Skeletal muscle cell (primary cell): Measurements from ENCODE around the gene OR10H3.
"Not testable (repeated sequence)": the region's sequence is repeated elsewhere in the genome, so short reads cannot be mapped to it uniquely, and the experiment has no call there.

ENCODE experiments used
- DNase-seq: peaks from one replicate; pipeline ENCODE4 v3.0.0-alpha.2; 2010; ENCODE audit warnings: low read depth
- H3K4me3 ChIP-seq: 2 replicates; pipeline ENCODE4 v1.5.1; 2011; ENCODE audit warnings: low read depth, mild to moderate bottlenecking, control low read depth, low read length, moderate library complexity

Gene OR10H3

GRCh38 chr19:15737722-15738121 is at the start of gene OR10H3:
OR10H3 (plus strand) TSS chr19:15737985; CDS start chr19:15741393, 3,408 bp downstream.
- no peak for DNase-seq
- H3K4me3 ChIP-seq, result no peak within 1 kb of the TSS

DNA sequence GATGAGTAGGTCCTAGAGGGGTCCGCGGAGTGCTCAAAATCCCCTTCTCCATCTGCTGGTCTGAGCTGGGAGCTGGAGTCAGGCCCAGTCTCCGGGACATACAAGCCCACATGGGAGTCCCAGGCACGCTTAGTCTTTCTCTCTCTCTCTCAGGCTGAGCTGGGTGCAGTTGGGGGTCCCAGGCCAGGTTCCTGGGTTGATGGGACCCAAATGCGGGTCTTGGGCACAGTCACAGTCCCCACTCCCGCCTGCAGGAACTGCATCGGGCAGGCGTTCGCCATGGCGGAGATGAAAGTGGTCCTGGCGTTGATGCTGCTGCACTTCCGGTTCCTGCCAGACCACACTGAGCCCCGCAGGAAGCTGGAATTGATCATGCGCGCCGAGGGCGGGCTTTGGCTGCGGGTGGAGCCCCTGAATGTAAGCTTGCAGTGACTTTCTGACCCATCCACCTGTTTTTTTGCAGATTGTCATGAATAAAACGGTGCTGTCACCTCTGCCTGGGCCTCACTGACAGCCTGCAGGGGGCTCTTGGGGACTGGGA is 41.1 kb upstream of the OR10H3 start:
- no peak overlapping the region for H3K4me3 ChIP-seq
- no peak for DNase-seq

GRCh38 chr19:15701757-15702533 is 35.8 kb upstream of the OR10H3 start:
- no peak overlapping the region for H3K4me3 ChIP-seq
- DNase-seq, result no peak

DNA sequence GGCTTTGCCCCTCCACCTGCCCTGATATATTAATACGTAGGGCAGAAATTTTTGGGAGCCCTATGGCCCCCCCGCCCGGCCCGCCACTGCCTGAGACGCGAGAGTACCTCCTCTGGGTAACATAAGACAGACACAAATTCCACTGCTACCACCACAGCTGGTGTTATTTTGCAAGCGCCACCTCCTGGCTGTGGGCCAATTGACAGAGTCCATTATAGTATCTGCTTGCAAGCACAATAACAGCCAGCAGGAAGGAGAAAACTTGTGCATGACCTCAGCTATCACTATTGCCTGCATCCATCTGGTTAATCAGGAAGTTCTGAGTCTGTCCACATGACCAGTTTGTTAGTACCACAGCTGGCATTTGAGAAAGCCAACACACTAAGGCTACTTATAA is 35.3 kb upstream of the OR10H3 start:
- DNase-seq, result no peak
- no peak overlapping the region for H3K4me3 ChIP-seq

DNA sequence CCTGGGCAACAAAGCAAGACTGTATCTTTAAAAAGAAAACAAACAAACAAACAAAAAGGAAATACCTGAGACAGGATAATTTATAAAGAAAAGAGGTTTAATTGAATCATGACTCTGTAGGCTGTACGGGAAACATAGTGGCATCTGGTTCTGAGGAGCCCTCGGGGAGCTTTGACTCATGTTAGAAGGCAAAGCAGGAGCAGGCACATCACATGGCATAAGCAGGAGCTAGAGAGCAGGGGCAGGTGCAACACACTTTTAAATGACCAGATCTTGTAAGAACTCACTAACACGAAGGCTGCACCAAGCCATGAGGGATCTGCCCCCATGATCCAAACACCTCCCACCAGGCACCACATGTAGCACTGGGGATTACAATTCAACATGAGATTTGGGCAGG is 23.1 kb upstream of the OR10H3 start:
- H3K4me3 ChIP-seq, result no peak overlapping the region
- no peak for DNase-seq

DNA sequence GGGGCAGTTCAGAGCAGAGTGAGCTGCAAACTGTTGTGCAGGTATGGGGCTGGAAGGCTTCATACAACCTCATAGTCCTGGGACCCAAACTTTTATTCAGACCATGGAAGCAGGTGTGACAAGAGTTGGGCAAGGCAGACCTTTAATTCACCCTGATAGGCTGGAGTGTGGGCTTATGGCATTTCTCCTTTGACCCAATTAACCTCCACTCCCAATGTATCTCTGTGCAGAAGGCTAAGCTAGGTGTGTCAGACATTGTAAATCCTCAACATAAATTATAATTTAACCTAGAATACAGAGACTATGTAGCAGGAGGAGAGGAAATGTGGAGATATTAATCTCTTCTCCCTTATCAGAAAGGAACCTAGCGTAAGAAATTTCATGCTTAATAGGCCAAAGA is 22.1 kb upstream of the OR10H3 start:
- no peak for DNase-seq

GRCh38 chr19:15717809-15718208 is 20.0 kb upstream of the OR10H3 start:
- H3K4me3 ChIP-seq, result no peak overlapping the region
- no peak for DNase-seq

More for the DNA sequence above, 22.1 kb upstream of the OR10H3 start:
- no peak overlapping the region for H3K4me3 ChIP-seq

DNA sequence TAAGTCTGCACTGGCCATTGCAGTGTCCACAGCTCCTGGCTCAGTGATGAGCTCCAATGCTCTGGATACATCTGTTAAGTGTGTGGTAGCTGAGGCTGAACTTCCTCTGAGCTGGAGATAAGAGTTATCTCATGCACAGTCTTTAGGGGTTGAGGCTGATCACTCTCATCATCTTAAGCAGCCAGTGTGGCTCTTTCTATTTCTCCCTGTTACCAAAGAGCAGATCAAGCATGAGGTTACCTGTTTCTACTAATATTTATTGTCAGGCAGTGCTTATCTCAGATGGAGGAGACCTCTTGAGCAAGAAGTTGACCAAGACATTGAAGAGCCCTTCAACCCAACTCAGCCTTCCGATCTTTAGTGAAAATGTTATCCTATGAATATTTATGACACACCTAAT is 16.5 kb upstream of the OR10H3 start:
- no peak overlapping the region for H3K4me3 ChIP-seq
- no peak for DNase-seq

GRCh38 chr19:15722956-15723355 is 14.8 kb upstream of the OR10H3 start:
- DNase-seq, result no peak
- H3K4me3 ChIP-seq, result no peak overlapping the region

DNA sequence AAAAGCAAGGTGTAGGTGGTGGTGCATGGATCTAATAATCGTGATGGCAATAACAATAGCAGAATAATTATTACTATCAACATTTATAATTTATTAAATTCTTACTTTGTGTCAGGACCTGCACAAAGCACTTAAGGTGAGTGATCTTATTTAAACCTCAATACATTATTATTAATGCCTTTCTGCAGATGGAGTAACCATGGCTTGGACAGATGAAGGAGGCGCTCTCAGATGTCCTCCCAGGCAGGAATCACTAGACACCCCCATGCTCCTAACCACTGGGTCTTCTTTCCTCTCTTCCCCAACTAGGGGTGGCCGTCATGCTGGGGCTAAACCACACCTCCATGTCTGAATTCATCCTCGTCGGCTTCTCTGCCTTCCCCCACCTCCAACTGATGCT is 10.1 kb upstream of the OR10H3 start, which contains the start of gene OR10H2:
OR10H2 (plus strand) TSS at position 301 of the 400 bp plus-strand sequence; CDS start at position 321, 20 bp downstream.
- H3K4me3 ChIP-seq, result no peak within 1 kb of the TSS
- DNase-seq, result no peak

GRCh38 chr19:15730538-15730937 is 7.2 kb upstream of the OR10H3 start:
- DNase-seq, result no peak
- no peak overlapping the region for H3K4me3 ChIP-seq

GRCh38 chr19:15732388-15732787 is 5.4 kb upstream of the OR10H3 start:
- DNase-seq, result no peak
- no peak overlapping the region for H3K4me3 ChIP-seq

- no peak for DNase-seq
- no peak overlapping the region for H3K4me3 ChIP-seq
These were observed 3.9 kb upstream of the OR10H3 start for GRCh38 chr19:15733895-15734294.

- H3K4me3 ChIP-seq, result no peak overlapping the region
- no peak for DNase-seq
These were observed 3.0 kb downstream of the OR10H3 start for GRCh38 chr19:15740785-15741184.

DNA sequence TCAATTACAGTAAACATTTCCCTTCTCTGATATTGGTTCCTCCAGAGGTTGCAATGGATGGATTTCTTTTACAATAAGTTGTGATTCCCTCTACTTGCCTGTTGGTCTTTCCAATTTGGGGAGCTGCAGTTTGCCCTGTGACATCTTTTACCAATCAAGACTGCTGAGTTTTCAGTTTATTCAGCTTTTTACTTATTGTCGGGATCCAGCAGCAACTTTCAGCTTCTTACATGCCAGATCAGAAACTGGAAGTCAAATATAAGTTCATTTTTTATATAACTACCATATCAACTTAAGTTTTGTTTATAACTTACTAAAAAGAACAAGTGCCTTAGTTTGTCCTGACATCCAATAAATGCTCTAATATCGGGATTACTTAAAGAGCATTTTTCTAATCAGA is 10.5 kb downstream of the OR10H3 start:
- DNase-seq, result no peak

DNA sequence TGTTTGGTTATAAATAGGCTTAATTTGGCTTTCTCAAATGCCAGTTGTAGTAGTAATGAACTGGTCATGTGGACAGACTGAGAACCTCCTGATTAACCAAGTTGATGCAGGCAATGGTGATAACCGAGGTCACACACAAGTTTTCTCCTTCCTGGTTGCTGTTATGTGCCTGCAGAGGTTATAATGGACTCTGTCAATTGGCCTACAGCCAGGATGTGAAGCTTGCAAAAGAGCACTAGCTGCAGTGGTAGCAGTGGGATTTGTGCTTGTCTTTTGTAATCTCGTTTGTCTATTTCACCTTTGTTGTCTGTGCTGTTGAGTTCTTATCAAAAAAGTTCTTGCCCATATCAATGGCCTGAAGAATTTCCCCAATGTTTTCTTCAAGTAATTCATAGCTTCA is 20.6 kb downstream of the OR10H3 start:
- no peak for DNase-seq
- no peak overlapping the region for H3K4me3 ChIP-seq

More for the DNA sequence above, 10.5 kb downstream of the OR10H3 start:
- H3K4me3 ChIP-seq, result no peak overlapping the region

GRCh38 chr19:15759962-15760565 is 22.3 kb downstream of the OR10H3 start:
- H3K4me3 ChIP-seq, result no peak overlapping the region
- DNase-seq, result no peak

DNA sequence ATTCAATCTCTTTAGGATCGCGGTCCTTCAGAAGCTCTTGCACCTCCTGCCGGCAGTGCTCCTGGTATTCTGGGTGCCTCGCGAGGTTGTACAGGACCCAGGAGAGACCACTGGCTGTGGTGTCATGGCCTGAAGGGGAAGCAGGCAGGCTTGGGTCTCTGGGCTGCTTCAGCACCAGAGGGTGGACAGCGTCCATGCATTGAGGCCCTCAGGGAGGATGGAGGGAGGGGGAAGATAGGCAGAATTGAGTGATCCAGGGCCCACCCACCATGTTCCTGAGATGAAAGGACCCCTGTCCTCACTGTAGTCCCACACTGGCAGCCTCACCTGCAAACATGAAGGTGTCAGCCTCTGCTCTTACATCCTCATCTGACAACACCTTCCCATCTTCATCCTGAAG is 31.8 kb downstream of the OR10H3 start:
- no peak overlapping the region for H3K4me3 ChIP-seq
- DNase-seq, result no peak

- not testable (repeated sequence) for DNase-seq, H3K4me3 ChIP-seq
These were observed 36.4 kb downstream of the OR10H3 start for GRCh38 chr19:15774159-15774558.

GRCh38 chr19:15775249-15775648 is 37.5 kb downstream of the OR10H3 start:
- H3K4me3 ChIP-seq, result no peak overlapping the region
- DNase-seq, result no peak

DNA sequence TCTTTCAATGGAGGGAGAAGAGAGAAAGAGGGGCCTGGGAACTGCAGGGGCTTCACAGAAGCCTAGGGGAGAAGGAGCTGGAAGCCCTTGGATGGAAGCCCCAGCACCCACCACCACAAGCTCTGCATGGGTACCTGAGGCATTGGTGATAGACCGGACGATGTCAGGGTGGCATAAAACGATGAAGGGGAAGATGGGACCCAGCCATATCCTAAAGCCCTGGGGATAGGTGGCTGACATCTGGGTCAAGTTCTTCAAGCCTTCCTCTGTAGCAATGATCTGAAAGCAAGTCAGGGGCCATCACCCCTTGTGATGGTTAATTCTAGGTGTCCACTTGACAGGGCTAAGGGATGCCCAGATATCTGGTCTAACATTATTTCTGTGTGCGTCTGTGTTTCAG is 38.5 kb downstream of the OR10H3 start:
- H3K4me3 ChIP-seq, result no peak overlapping the region
- DNase-seq, result no peak
